Mesenteric fat pad (tissue), 1 donor: ENCODE data around the gene KRT9. TPM values are rescaled to one million over a fixed set of nuclear protein-coding genes. Genes with fewer than 3 reads are reported as not detected.
"Not testable (repeated sequence)": the region's sequence is repeated elsewhere in the genome, so short reads cannot be mapped to it uniquely, and the experiment has no call there.

Experiments used
- DNase-seq: peaks from one replicate; pipeline ENCODE4 v3.0.0-alpha.2; 2020; ENCODE audit warnings: low spot score
- long read RNA-seq: library from polyadenylated mRNA; unstranded; transcript quantifications from one replicate; pipeline ENCODE4 v2.0.0, GENCODE V29; 2020
- total RNA-seq: library from RNA; stranded (reverse); fragmentation: NEBNext Ultra II Directional; extraction: Animal tissue kit (Norgen Biotek cat#: 25700); gene quantifications from one replicate; pipeline ENCODE4 v1.2.1, GENCODE V29; 2021
- donor health status: DM: yes; HTN: yes; CAD: no.

Gene KRT9, protein sequence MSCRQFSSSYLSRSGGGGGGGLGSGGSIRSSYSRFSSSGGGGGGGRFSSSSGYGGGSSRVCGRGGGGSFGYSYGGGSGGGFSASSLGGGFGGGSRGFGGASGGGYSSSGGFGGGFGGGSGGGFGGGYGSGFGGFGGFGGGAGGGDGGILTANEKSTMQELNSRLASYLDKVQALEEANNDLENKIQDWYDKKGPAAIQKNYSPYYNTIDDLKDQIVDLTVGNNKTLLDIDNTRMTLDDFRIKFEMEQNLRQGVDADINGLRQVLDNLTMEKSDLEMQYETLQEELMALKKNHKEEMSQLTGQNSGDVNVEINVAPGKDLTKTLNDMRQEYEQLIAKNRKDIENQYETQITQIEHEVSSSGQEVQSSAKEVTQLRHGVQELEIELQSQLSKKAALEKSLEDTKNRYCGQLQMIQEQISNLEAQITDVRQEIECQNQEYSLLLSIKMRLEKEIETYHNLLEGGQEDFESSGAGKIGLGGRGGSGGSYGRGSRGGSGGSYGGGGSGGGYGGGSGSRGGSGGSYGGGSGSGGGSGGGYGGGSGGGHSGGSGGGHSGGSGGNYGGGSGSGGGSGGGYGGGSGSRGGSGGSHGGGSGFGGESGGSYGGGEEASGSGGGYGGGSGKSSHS
- not detected for total RNA-seq
- long read RNA-seq: 0 reads

DNA sequence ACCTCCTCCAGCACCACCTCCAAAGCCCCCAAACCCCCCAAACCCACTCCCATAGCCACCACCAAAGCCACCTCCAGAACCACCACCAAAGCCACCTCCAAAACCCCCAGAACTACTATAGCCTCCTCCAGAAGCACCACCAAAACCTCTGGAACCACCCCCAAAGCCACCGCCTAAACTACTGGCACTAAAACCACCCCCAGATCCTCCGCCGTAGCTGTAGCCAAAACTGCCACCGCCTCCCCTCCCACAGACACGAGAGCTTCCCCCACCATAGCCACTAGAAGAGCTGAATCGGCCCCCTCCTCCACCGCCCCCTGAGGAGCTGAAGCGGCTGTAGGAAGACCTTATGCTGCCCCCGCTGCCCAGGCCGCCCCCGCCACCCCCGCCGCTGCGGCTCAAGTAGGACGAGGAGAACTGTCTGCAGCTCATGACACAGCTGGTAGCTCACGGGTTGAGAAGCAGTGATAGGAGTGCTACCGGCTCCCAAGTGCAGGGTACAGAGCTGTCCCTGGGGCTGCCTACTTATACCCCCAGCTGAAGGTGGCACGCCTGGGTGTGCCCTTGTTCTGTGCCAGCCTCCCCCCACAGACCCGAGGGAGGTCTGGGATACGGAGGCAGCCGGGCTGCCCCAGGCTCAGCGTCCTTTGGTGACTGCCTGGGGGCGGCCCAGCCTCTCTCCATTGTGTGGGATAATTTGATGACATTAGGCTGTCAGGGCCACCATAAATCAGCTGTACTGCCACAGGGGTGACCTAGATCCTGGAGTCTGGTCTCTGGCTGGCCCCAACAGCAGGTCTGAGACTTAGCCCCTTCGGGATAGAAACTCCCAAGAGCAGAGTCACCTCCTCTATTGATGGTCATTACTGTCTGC is at the start of gene KRT9:
KRT9 (minus strand) TSS at position 499 of the 874 bp plus-strand sequence; CDS start at position 432, 67 bp downstream.
- DNase-seq: no peak

DNA sequence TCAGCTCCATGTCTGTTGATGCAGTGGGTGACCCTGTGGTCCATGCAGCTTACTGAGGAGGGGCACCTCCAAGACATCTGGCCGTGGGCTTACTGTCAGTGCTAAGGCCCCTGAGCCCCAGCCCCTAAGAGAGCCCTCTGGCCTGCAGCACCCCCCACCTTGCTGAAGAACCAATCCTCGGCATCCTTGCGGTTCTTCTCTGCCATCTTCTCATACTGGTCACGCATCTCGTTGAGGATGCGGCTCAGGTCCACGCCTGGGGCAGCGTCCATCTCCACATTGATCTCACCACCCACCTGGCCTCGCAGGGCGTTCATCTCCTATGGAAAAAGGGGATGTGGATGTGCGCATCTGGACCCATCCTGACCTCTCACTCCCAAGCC is 49.6 kb upstream of the KRT9 start:
- peak; percentile 78 for DNase-seq

DNA sequence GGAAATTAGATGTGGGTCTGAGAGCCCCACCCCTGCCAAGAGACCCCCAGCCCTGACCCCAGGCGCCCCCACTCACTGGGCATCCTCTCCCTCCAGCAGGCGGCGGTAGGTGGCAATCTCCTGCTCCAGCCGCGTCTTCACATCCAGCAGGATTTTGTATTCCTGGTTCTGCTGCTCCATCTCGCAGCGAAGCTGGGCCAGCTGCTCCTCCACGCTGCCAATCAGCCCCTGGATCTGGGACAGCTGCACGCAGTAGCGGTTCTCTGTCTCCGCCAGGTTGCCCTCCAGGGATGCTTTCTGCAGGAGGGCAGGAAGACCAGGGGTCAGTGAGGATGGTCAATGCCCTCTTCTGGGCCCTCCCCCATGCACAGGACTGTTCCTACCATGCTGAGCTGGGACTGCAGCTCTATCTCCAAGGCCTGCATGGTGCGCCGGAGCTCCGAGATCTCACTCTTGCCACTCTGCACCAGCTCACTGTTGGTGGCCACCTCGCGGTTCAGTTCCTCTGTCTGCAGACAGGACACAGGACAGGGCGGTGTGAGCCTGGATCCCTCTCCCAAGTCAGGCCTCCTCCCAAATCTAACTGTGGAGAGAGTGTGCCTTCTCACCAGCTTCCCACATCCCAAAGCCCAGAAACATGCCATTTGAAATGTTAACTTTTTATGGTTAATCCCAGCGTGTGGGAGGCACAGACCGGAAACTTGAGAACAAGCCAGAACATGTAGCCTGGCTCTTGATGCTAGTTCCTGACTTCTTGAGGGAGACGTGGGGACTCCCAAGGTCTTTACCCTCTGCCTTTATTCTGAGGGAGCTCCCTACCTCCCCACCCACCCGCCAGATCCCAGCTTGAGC is 49.0 kb upstream of the KRT9 start:
- DNase-seq: peak; percentile 60

DNA sequence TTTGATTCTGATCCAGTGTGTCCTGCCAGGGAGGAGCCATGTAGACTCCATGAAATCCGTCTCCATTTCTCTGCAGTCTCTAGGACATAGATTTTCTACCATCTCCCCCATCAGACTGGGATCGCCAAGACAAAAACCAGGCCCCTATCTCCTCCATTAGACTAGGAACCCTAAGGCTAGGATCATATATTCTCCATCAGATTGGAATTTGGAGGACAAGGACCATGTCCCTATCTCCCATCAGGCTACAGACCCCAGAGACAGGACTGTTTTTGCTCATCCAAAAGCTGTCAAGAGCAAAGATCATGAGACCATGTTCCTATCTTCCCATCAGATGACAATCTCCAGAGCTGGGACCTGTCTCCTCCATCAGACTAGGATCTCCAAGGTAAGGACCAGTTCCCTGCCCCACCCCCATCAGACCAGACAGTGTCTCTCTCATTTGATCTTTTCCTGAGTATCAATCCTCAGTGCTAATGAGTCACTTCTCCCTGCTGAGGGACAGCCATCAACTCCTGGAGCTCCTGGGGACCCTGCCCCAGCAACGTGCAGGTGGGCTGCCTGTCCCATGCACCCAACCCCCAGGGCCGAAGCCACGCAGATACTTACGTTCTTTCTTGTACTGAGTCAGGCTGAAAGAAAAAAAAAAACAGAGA is 48.2 kb upstream of the KRT9 start:
- DNase-seq: not testable (repeated sequence)

DNA sequence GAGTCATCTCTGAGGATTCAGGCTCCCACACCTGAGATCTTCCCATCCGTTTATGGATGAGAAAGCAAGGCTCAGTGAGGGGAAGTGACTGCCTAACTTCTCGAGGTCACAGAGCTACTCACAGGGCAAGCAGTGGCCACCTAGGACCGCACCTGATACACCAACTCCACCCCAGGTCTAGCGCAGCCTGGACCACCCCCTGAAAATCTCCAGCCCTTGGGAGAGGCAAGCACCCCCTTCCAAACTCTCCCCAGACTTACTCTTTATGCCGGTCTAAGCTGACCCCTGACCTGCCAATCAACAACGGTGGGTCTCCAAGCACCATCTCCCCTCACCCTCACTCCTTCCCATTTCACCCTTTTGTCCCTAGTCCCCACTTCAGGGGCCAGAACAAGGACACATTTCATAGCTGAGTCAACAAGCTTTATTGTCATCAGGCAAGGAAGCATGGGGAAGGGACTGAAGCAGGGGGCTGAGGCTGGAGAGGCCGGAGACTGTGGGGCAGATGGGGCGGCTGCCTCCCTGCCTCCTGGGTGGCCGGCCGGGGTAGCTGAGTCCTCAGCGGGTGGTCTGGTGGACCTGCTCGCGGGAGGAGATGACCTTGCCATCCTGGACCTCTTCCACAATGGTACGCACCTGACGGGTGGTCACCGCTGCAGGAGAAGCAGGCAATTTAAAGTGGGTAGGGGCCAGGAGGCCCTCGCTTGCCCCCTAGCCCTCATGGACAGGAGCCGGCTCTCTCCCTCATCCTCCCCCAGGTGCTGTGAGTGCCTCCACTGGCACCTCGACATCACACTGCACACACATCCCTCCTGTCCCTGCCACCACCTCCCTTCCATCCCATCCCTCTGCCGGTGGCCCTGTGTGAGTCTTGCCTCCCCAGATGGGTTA is 47.4 kb upstream of the KRT9 start:
- no peak for DNase-seq

DNA sequence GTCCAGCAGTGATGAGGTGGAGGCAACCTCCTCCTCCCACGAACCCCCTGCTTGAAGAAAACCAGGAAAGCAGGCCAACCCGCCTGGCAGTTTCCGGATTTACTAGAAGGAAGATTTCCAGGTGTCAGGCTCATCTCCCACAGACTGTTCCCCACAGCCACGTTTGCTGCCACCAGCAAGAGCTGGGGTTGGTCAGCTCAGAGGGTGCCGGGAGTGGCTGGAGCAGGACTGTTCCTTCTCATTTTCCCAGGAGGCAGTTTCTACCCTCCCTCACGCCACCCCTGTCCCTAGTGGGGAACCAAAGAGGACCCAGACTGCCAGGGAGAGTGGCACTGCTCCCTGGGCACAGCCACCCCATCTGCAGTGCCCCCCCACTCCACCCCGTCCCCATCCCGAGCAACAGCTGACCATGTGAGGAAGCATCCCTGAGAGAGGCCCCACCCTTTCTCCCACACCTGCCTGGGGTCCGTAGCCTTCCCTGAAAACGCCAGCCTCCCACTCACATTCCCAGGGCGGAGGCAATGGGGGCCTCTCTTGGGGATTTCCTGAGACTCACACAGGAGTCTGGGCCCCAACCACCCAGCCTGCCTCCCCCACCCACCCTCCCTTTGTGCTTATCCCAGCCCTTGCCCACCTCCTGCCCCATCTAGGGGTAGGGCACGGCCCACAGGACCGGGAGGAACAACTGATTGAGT is 46.6 kb upstream of the KRT9 start:
- no peak for DNase-seq

DNA sequence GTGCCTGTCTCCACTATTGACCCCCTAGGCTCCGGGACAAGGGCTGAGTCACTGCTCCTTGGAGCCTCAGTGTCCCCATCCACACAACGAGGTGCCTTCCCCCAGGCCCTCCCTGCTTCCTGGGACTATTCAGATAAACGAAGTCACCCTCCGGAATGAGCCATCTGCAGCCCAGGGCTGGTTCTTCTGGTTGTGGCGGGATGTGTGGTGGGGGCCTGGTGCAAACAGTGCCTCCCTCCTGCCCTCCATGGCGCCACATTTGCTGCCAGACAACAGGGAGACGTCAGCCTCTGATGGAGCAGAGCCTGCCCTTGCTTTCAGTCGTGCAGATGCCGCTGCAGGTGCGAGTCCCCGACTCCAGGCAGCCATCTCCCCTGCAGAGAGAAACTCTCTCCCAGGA is 45.8 kb upstream of the KRT9 start:
- no peak for DNase-seq

DNA sequence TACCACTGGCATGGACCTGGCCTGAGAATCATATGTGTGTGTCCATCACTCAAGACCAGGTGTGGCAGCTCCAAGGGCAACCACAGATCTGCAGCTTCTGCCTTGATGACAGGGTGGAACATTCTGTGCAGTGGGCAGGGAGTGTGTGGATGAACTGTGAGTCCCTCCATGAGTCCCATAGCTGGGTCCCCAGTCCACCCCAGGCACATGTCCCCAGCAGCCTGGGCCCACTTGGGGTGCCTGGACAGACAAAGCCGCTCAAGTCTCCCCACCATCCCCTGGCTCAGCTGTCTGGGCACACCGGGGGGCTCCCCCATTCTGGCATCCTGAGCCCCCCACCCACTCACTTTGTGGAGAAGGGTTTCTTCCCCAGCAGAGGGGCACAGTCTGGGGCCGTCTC is 45.3 kb upstream of the KRT9 start:
- DNase-seq: no peak

DNA sequence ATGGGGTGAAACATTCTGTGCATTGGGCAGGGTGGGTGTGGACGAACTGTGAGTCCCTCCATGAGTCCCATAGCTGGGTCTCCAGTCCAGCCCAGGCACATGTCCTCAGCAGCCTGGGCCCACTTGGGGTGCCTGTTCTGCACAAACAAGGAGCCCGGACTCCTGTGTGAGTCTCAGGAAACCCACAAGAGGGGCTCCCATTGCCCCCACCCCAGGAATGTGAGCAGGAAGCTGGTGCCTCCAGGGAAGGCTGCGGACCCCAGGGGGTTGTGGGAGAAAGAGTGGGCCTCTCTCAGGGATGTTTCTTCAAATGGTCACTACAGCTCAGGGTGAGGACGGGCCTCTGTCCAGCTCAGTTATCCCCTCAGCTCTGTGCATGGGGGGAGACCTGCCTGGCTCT is 44.6 kb upstream of the KRT9 start:
- not testable (repeated sequence) for DNase-seq

DNA sequence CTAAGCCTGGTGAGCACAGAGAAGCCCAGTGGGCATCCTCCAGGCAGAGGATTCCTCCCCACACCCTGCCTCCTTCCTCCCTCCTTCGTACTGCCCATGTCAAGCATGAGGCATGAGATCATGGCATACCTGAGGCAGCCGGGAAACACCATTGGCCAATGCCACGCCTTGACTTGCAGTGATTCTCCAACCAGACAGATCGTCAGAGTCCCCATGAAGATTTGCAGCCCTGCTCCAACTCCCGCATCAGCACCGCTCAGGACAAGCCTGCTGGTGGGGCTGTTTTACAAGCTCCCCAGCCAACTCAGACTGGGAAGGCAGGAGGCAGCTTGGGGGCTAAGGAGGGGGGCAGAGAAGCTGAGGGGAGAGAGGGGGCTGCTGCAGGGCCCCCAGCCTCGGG is 43.6 kb upstream of the KRT9 start:
- DNase-seq: no peak

DNA sequence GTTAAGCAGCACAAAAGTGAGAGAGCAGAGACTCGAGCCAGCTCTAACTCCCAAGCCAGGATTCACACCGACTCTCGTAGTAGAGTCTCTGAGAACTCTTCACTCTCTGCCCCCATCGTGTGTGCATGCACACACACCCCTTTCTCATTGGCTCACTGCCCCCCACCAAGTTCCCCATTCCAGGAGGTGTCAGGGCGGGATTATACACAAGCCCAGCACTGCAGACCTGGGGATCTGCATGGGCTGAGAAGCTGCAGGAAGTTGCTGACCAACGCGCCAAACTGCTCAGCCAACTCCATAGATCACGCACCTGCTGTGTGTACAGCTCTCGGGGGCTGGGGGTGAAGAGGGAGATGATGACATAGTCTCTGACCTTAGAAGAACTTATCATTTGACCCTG is 42.9 kb upstream of the KRT9 start:
- not testable (repeated sequence) for DNase-seq

DNA sequence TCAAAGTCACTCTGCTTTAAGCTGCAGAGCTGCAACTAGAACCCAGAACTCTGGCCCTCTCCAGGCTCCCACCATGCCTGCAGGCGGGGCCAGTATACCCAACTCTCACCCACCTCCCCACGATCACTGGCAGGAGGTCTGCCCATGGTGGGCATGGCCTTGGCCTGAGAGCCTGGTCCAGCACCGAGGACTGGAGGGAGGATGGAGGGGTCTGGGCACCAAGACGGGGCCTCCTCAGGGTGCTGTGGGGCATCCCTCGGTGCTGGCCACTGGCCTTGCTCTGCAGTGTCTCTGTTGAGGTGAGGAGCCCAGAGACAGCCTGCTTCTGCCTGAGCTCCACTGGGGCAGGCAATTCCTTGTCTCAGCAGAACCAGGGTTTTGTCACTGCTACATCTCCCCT is 42.2 kb upstream of the KRT9 start:
- DNase-seq: no peak

DNA sequence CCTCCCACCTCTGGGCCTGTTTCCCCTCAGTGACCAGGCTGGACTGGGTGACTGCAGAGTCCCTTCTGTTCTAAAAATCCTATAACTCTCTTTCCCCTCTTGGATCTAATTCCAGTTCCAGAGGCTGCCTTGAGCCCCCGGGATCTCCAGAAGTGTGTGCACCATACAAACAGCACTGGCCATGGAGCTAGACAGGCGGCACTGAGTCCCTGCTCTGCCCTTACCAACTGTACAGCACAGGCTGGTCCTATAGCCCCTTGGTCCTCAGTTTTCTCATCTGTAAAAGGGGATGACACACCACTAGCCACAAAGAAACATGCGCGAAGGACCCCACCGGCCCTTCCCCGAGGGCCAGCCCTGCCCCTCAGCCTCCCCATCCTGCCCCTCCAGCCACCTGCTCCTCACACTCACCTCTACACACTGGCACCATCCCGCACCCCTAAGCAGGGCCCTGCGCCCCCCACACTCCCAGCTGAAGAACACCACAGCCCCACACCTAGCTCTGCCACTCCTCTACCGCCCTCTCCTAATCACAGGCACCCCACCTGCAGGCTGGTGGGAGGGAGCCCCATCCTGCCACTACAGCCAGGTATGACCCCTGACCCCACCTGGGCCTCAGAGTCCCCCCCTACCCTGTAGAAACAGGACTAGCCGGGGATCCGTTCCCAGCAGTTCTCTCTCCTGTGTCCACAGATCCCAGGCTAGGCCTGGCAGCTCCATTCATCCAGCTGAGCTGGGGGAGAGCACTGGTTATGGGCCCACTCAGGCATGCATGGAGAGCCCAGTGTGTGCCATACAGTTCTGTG is 41.6 kb upstream of the KRT9 start:
- DNase-seq: no peak

DNA sequence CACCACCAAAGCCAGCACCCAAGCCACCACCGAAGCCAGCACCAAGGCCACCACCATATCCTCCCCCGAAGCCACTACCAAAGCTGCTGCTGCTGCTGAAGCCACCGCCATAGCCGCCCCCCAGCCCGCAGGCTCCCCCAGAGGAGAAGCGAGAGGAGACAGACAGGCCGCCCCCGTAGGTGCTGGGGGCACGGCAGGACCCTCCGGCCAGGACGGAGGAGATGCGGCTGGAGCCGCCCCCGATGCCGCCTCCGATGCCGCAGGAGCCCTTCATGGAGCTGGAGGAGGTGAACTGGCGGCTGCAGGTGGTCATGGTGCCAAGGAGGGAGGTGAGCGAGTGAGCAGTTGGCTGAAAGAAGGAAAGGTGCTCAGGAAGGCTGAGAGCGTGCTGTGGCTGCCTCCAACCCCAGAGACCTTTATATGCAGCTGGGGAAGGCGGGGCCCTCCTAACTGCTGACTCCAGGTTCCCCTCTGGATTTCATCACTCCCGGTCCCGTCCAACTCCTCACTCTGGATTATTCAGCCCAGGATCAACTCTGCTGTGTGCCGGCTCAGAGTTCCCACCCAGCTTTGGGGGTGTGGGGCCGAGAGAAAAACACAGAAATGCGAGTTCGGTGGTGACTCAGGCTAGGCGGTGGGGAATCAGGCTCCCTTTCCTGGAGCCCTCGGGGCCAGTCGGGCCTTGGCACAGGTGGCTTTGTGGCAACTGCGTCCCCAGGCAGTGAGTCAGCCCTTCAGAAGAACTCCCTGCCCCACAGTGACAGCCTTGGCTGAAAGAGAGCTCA is 40.7 kb upstream of the KRT9 start, which contains the start of gene KRT16:
KRT16 (minus strand) TSS at position 392 of the 785 bp plus-strand sequence; CDS start at position 313, 79 bp downstream.
- DNase-seq: not testable (repeated sequence)

DNA sequence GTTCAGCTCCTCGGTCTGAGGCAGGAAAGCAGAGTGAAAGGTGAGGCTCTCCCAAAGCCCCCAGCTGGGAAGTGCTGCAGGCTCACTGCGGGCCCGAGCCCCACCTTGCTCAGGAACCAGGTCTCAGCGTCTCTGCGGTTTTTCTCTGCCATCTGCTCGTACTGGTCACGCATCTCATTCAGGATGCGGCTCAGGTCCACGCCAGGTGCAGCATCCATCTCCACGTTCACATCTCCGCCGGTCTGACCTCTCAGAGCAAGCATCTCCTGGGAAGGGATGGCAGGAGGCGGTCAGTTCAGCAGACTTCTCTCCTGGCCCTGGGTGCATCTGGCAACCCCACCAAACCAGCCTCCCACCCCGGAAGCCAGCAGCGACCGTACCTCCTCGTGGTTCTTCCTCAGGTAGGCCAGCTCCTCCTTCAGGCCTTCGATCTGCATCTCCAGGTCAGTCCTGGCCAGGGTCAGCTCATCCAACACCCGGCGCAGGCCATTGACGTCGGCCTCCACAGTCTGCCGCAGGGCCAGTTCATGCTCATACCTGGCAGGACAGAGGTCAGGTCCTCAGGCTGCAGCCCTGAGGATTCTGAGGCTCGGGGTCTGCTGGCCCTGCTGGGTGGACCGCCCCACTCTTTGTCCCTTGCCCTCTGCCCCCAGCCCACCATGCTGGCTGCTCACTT is 39.2 kb upstream of the KRT9 start:
- no peak for DNase-seq

DNA sequence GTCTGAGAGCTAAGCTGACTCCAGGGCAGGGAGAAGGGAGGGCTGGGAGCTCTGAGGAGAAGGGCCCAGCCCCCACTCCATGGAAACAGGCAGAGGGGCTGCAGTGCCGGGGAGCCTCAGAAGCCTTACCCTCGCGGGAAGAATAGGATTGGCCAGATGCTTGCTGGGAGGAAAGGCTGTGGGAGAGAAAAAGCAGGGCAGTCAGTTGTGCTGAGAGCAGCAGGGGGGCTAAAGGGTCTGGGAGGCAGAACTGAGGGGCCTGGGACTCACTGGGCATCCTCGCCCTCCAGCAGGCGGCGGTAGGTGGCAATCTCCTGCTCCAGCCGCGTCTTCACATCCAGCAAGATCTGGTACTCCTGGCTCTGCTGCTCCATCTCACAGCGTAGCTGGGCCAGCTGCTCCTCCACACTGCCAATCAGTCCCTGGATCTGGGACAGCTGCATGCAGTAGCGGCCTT is 38.2 kb upstream of the KRT9 start:
- not testable (repeated sequence) for DNase-seq
